IMR-90 (cell line): ENCODE results near the gene MAP3K7CL. TPM values are rescaled to one million over a fixed set of nuclear protein-coding genes. Genes with fewer than 3 reads are reported as not detected.

ENCODE experiments used
- ATAC-seq: fragments of 200-7000 bp; cut with Tn5 transposase; 2 replicates; pipeline ENCODE4 v1.9.1; 2020; ENCODE audit warnings: low read depth, mild to moderate bottlenecking, moderate library complexity
- BruUV-seq: library from RNA; stranded (reverse); fragments of 400-500 nt; replicated peaks from 2 replicates; lab custom pipeline; 2021; lab: Mats Ljungman, UMichigan
- CTCF ChIA-PET: fragments of 300-600 bp; formaldehyde crosslinking; extraction: SDS; loops from one replicate; lab custom pipeline; 2021; ENCODE audit warnings: antibody characterized with exemption; lab: Yijun Ruan, JAX
- POLR2A ChIA-PET: fragments of 300-600 bp; sonication (Branson Sonifier 250); formaldehyde crosslinking; loops from one replicate; lab custom pipeline; 2022; ENCODE audit warnings: antibody characterized with exemption; ENCODE audit not compliant: unreplicated experiment; lab: Charles Lee
- DNase-seq: peaks from one replicate; pipeline ENCODE4 v3.0.0; 2013
- H2AFZ ChIP-seq: replicated peaks from 2 replicates; pipeline ENCODE3; 2013; ENCODE audit warnings: low read length, mild to moderate bottlenecking; ENCODE audit not compliant: poor library complexity
- H2AK5ac ChIP-seq: 2 replicates; pipeline ENCODE4 v1.6.1; 2013; ENCODE audit warnings: low read depth, low read length, inconsistent platforms
- H2AK9ac ChIP-seq: replicated peaks from 2 replicates; pipeline ENCODE3; 2013; ENCODE audit warnings: mild to moderate bottlenecking, low read depth, low read length, moderate library complexity; ENCODE audit not compliant: poor library complexity
- H2BK120ac ChIP-seq: 2 replicates; pipeline ENCODE4 v1.6.1; 2013; ENCODE audit warnings: low read depth, low read length, inconsistent platforms
- H2BK15ac ChIP-seq: 3 replicates; pipeline ENCODE4 v1.6.1; 2013; ENCODE audit warnings: low read depth, low read length, inconsistent platforms
- H2BK20ac ChIP-seq: 2 replicates; pipeline ENCODE4 v1.6.1; 2013; ENCODE audit warnings: low read depth, mild to moderate bottlenecking, inconsistent platforms, low read length, moderate library complexity
- H2BK5ac ChIP-seq: 2 replicates; pipeline ENCODE4 v1.6.1; 2013; ENCODE audit warnings: mild to moderate bottlenecking, low read depth, low read length, inconsistent platforms; ENCODE audit not compliant: poor library complexity, severe bottlenecking
- H3K14ac ChIP-seq: replicated peaks from 2 replicates; pipeline ENCODE4 v1.6.1; 2013; ENCODE audit warnings: low read depth, low read length, inconsistent platforms
- H3K18ac ChIP-seq: 2 replicates; pipeline ENCODE4 v1.6.1; 2013; ENCODE audit warnings: low read depth, low read length, control low read depth
- H3K23ac ChIP-seq: 2 replicates; pipeline ENCODE4 v1.6.1; 2013; ENCODE audit warnings: low read depth, low read length, inconsistent platforms
- H3K27ac ChIP-seq: 2 replicates; pipeline ENCODE4 v1.5.1; 2013; ENCODE audit warnings: mild to moderate bottlenecking, control low read depth, low read length; ENCODE audit not compliant: insufficient read depth
- H3K27me3 ChIP-seq: 2 replicates; pipeline ENCODE4 v1.6.1; 2013; ENCODE audit warnings: low read length; ENCODE audit not compliant: control insufficient read depth, insufficient read depth
- H3K36me3 ChIP-seq: 2 replicates; pipeline ENCODE4 v1.6.1; 2013; ENCODE audit warnings: low read length, mixed read lengths; ENCODE audit not compliant: control insufficient read depth, insufficient read depth
- H3K4ac ChIP-seq: 2 replicates; pipeline ENCODE4 v1.6.1; 2013; ENCODE audit warnings: low read depth, low read length, inconsistent platforms
- H3K4me1 ChIP-seq: 2 replicates; pipeline ENCODE4 v1.6.1; 2013; ENCODE audit warnings: low read length, mixed read lengths; ENCODE audit not compliant: control insufficient read depth, insufficient read depth
- H3K4me2 ChIP-seq: 2 replicates; pipeline ENCODE4 v1.6.1; 2013; ENCODE audit warnings: low read depth, mild to moderate bottlenecking, control low read depth, low read length, moderate library complexity
- H3K4me3 ChIP-seq: 2 replicates; pipeline ENCODE4 v1.5.1; 2013; ENCODE audit warnings: low read depth, mild to moderate bottlenecking, control low read depth, low read length, moderate library complexity; ENCODE audit not compliant: insufficient read depth
- H3K56ac ChIP-seq: 2 replicates; pipeline ENCODE4 v1.6.1; 2013; ENCODE audit warnings: low read length, inconsistent platforms; ENCODE audit not compliant: insufficient read depth; ENCODE audit errors: extremely low read depth
- H3K79me1 ChIP-seq, 2 experiments: 2 replicates each; pipeline ENCODE4 v1.6.1; 2013; ENCODE audit warnings: low read length in 2 of 2, inconsistent platforms in 1 of 2, low read depth in 1 of 2
- H3K9ac ChIP-seq: 2 replicates; pipeline ENCODE4 v1.6.1; 2013; ENCODE audit warnings: low read depth, low read length, control low read depth
- H3K9me1 ChIP-seq: 2 replicates; pipeline ENCODE4 v1.6.1; 2013; ENCODE audit warnings: low read length, inconsistent platforms; ENCODE audit not compliant: insufficient read depth
- H3K9me3 ChIP-seq: 2 replicates; pipeline ENCODE4 v1.6.1; 2013; ENCODE audit warnings: low read length; ENCODE audit not compliant: control insufficient read depth, insufficient read depth
- H4K20me1 ChIP-seq: 2 replicates; pipeline ENCODE4 v1.6.1; 2013; ENCODE audit warnings: low read length, inconsistent platforms; ENCODE audit not compliant: insufficient read depth
- H4K5ac ChIP-seq: 2 replicates; pipeline ENCODE4 v1.6.1; 2013; ENCODE audit warnings: mild to moderate bottlenecking, low read depth, low read length, control low read depth
- H4K8ac ChIP-seq, 2 experiments: 2 replicates each; pipeline ENCODE4 v1.6.1; 2013; ENCODE audit warnings: low read depth in 2 of 2, low read length in 2 of 2, control low read depth in 1 of 2, inconsistent platforms in 1 of 2
- H4K91ac ChIP-seq: 2 replicates; pipeline ENCODE4 v1.6.1; 2013; ENCODE audit warnings: low read depth, low read length, inconsistent platforms; ENCODE audit not compliant: insufficient read depth
- BHLHE40 ChIP-seq: fragments of 150-350 bp; IDR thresholded peaks from 2 replicates; pipeline ENCODE4 v1.6.1; 2016; ENCODE audit warnings: mild to moderate bottlenecking, low read depth, low read length
- CEBPB ChIP-seq: IDR thresholded peaks from 2 replicates; pipeline ENCODE4 v1.6.1; 2012; ENCODE audit warnings: low read depth, low read length, improper control_type of control experiment
- NFE2L2 ChIP-seq: fragments of 150-350 bp; IDR thresholded peaks from 2 replicates; pipeline ENCODE4 v1.6.1; 2016; ENCODE audit warnings: low read depth, mild to moderate bottlenecking, low read length
- RCOR1 ChIP-seq: IDR thresholded peaks from 2 replicates; pipeline ENCODE4 v1.6.1; 2012; ENCODE audit warnings: mild to moderate bottlenecking, low read length, improper control_type of control experiment; ENCODE audit not compliant: insufficient replicate concordance
- RFX5 ChIP-seq: IDR thresholded peaks from 2 replicates; pipeline ENCODE4 v1.8.0; 2012; ENCODE audit warnings: low read depth, mild to moderate bottlenecking, low read length, moderate library complexity
- WGBS, 2 experiments: methylation state at CpG; one replicate each; pipeline versions ENCODE4 v1.1.5 to v1.1.7; 2013; ENCODE audit warnings: missing lambda C conversion rate in 2 of 2; ENCODE audit not compliant: insufficient read length in 1 of 2; ENCODE audit errors: extremely low coverage in 2 of 2; 5-methylcytosine and 5-hydroxymethylcytosine counted together
- dilution Hi-C: fragments of 300-500 bp; cut with HindIII; formaldehyde crosslinking; loops from one replicate; pipeline ENCODE4 v1.14.3; 2018; ENCODE audit warnings: low sequenced_read_pairs; ENCODE audit not compliant: unreplicated experiment
- in situ Hi-C: fragments of 300-500 bp; cut with MboI; formaldehyde crosslinking; loops from 3 replicates; pipeline ENCODE4 v1.14.3; 2019; ENCODE audit warnings: low sequenced_read_pairs, inconsistent platforms, mixed read lengths
- intact Hi-C: fragments of 100-400 bp; cut with micrococcal nuclease; formaldehyde crosslinking; loops from 2 replicates; pipeline ENCODE4 v1.10.0; 2022
- polyA plus RNA-seq, 3 experiments: library from polyadenylated mRNA; depleted of rRNA; stranded (reverse); fragments of >200 nt; gene quantifications; 2 replicates each; pipeline ENCODE4 v1.2.3, GENCODE V29; 2012; ENCODE audit warnings: low replicate concordance in 1 of 3
- total RNA-seq: library from RNA; depleted of rRNA; stranded (reverse); fragments of >200 nt; gene quantifications from 2 replicates; pipeline ENCODE4 v1.2.3, GENCODE V29; 2012
- TF ChIP-seq, protein P1 (sequence below): conservative IDR thresholded peaks from 2 replicates; pipeline ENCODE4 v1.5.1; 2012; ENCODE audit warnings: mild to moderate bottlenecking, low read depth, low read length, improper control_type of control experiment
- TF ChIP-seq, protein P2 (sequence below): fragments of 150-350 bp; IDR thresholded peaks from 2 replicates; pipeline ENCODE4 v1.6.1; 2016; ENCODE audit warnings: low read depth, mild to moderate bottlenecking, low read length, moderate library complexity, borderline replicate concordance

MAP3K7CL gene
- total and polyA plus RNA-seq, 2 of the 4 experiments (the other 2 are of a cell fraction): 21.0 to 22.3 TPM

DNA sequence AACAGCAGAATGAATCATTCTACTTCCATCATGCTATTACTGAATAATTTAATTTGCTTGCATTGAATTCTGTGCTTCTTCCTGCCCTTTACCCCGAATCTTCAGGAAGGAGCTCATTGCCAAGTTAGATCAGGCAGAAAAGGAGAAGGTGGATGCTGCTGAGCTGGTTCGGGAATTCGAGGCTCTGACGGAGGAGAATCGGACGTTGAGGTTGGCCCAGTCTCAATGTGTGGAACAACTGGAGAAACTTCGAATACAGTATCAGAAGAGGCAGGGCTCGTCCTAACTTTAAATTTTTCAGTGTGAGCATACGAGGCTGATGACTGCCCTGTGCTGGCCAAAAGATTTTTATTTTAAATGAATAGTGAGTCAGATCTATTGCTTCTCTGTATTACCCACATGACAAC lies 44.2 kb downstream of the MAP3K7CL start:
- H2AFZ ChIP-seq: peak overlapping the region; percentile 91

More for the DNA sequence above, 44.2 kb downstream of the MAP3K7CL start:
- Histone ChIP-seq H3K4ac (peak overlapping the region; percentile 85), H2BK5ac (peak overlapping the region; percentile 97), H3K4me3 (no peak overlapping the region), H3K27ac (peak overlapping the region; percentile 87), H3K27me3 (no peaks in the 10 kb centered on the region), H4K5ac (peak overlapping the region; percentile 100), H4K91ac (peak overlapping the region; percentile 93), H3K4me1 (peaks cover 5% of the 10 kb centered on the region), H4K8ac (peak overlapping the region; percentile 48 to 91), H4K20me1 (no peaks in the 10 kb centered on the region), H3K56ac (0 out of 2 replicates have a peak overlapping the region, but pooled peaks have one; percentile 59), H2BK15ac (peak overlapping the region; percentile 93; the same call in 2 of the 3 replicates), H2BK120ac (peak overlapping the region; percentile 96), H2BK20ac (peak overlapping the region; percentile 94), H3K4me2 (peak overlapping the region; percentile 95), H3K79me1 (peaks cover 0 to 8% of the 10 kb centered on the region in 2 experiments; a peak in 1 of 4 replicates), H3K9me3 (no peaks in the 10 kb centered on the region), H3K36me3 (no peaks in the 10 kb centered on the region), H3K18ac (peak overlapping the region; percentile 100), H3K9ac (peak overlapping the region; percentile 77), H3K9me1 (peaks cover 5% of the 10 kb centered on the region; the same call in 1 of the 2 replicates), H3K14ac (peak overlapping the region; percentile 84), H2AK9ac (no peak overlapping the region), H2AK5ac (peak overlapping the region; percentile 97), H3K23ac (peak overlapping the region; percentile 80)
- intact Hi-C loops: loop anchor here (2.0 kb wide), 1 partner anchor 124 kb away; the partner anchor contains the start of gene BACH1
- DNase-seq: peak; percentile 30
- 40% methylated on average over 5 of the region's 9 CpGs; no CpG with 5 or more reads in 1 of the 2 experiments for WGBS, 2 experiments
- ATAC-seq: peak; percentile 67
- dilution Hi-C loops: no loop called here
- POLR2A ChIA-PET: no interaction called here
- in situ Hi-C loops: loop anchor here (10.0 kb wide), 1 partner anchor 130 kb away; no protein-coding TSS in a partner anchor
- BruUV-seq: no TSS peak
- TF ChIP-seq, protein P1, sequence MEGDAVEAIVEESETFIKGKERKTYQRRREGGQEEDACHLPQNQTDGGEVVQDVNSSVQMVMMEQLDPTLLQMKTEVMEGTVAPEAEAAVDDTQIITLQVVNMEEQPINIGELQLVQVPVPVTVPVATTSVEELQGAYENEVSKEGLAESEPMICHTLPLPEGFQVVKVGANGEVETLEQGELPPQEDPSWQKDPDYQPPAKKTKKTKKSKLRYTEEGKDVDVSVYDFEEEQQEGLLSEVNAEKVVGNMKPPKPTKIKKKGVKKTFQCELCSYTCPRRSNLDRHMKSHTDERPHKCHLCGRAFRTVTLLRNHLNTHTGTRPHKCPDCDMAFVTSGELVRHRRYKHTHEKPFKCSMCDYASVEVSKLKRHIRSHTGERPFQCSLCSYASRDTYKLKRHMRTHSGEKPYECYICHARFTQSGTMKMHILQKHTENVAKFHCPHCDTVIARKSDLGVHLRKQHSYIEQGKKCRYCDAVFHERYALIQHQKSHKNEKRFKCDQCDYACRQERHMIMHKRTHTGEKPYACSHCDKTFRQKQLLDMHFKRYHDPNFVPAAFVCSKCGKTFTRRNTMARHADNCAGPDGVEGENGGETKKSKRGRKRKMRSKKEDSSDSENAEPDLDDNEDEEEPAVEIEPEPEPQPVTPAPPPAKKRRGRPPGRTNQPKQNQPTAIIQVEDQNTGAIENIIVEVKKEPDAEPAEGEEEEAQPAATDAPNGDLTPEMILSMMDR: no peak
- TF ChIP-seq NFE2L2: no peak
- no peak for TF ChIP-seq CEBPB
- TF ChIP-seq, protein P2, sequence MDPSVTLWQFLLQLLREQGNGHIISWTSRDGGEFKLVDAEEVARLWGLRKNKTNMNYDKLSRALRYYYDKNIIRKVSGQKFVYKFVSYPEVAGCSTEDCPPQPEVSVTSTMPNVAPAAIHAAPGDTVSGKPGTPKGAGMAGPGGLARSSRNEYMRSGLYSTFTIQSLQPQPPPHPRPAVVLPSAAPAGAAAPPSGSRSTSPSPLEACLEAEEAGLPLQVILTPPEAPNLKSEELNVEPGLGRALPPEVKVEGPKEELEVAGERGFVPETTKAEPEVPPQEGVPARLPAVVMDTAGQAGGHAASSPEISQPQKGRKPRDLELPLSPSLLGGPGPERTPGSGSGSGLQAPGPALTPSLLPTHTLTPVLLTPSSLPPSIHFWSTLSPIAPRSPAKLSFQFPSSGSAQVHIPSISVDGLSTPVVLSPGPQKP: no peak
- TF ChIP-seq RCOR1: no peak
- TF ChIP-seq RFX5: no peak
- no peak for TF ChIP-seq BHLHE40
- CTCF ChIA-PET: interaction anchor here (0.6 to 1.2 kb wide), 2 partner anchors 174 to 205 kb away, joined by 3 to 4 read pairs; no protein-coding TSS in a partner anchor
